GM18867 (cell line): Measurements from ENCODE around the gene FAM184B.
"Not testable (repeated sequence)": the region's sequence is repeated elsewhere in the genome, so short reads cannot be mapped to it uniquely, and the experiment has no call there.

Experiments
- ATAC-seq: cut with Tn5 transposase; IDR thresholded peaks from one replicate; pipeline ENCODE4 v1.9.1; 2021; ENCODE audit warnings: mild to moderate bottlenecking, moderate library complexity; ENCODE audit not compliant: unreplicated experiment

The FAM184B gene

GRCh38 chr4:17690135-17690534, 91.3 kb downstream of the FAM184B start:
- no peak for ATAC-seq

- no peak for ATAC-seq
These were observed 93.4 kb downstream of the FAM184B start for GRCh38 chr4:17688011-17688441.

- no peak for ATAC-seq
These were observed 94.1 kb downstream of the FAM184B start for GRCh38 chr4:17687237-17687857.

- not testable (repeated sequence) for ATAC-seq
These were observed 96.8 kb downstream of the FAM184B start for GRCh38 chr4:17684648-17685047.

GRCh38 chr4:17682222-17682566, 99.2 kb downstream of the FAM184B start:
- ATAC-seq = no peak

GRCh38 chr4:17681281-17682221, 99.9 kb downstream of the FAM184B start:
- no peak for ATAC-seq

GRCh38 chr4:17680559-17681280, 100.7 kb downstream of the FAM184B start:
- ATAC-seq = no peak

- ATAC-seq = no peak
These were observed 111.0 kb downstream of the FAM184B start for GRCh38 chr4:17670423-17670822.

- no peak for ATAC-seq
These were observed 113.7 kb downstream of the FAM184B start for GRCh38 chr4:17667653-17668201.

GRCh38 chr4:17667253-17667652, 114.2 kb downstream of the FAM184B start:
- ATAC-seq = no peak

GRCh38 chr4:17665852-17666251, 115.6 kb downstream of the FAM184B start:
- ATAC-seq = no peak

- ATAC-seq = peak; percentile 26
These were observed 116.1 kb downstream of the FAM184B start for GRCh38 chr4:17665346-17665745.

- ATAC-seq = peak; percentile 94
These were observed 116.7 kb downstream of the FAM184B start for GRCh38 chr4:17664755-17665154.

- no peak for ATAC-seq
These were observed 118.7 kb downstream of the FAM184B start for GRCh38 chr4:17662694-17663093.

- ATAC-seq = not testable (repeated sequence)
These were observed 122.2 kb downstream of the FAM184B start for GRCh38 chr4:17659196-17659595.

- no peak for ATAC-seq
These were observed 123.6 kb downstream of the FAM184B start for GRCh38 chr4:17657849-17658248.

GRCh38 chr4:17657090-17657489, 124.3 kb downstream of the FAM184B start:
- no peak for ATAC-seq

- no peak for ATAC-seq
These were observed 126.7 kb downstream of the FAM184B start for GRCh38 chr4:17654701-17655100.

GRCh38 chr4:17650406-17650805, 131.0 kb downstream of the FAM184B start:
- no peak for ATAC-seq

GRCh38 chr4:17647927-17648326, 133.5 kb downstream of the FAM184B start:
- ATAC-seq = no peak

GRCh38 chr4:17647176-17647806, 134.1 kb downstream of the FAM184B start:
- no peak for ATAC-seq
